NCI-H187 treated with DMSO at 0.1 percent for 48 hours (cell line): ENCODE measurements around the gene GUCD1.

Experiments
- DNase-seq: peaks from one replicate; lab custom pipeline; 2025; lab: John Stamatoyannopoulos, UW

Gene GUCD1

GRCh38 chr22:24529898-24530297 lies 25.0 kb downstream of the GUCD1 start:
- no peak for DNase-seq

DNA sequence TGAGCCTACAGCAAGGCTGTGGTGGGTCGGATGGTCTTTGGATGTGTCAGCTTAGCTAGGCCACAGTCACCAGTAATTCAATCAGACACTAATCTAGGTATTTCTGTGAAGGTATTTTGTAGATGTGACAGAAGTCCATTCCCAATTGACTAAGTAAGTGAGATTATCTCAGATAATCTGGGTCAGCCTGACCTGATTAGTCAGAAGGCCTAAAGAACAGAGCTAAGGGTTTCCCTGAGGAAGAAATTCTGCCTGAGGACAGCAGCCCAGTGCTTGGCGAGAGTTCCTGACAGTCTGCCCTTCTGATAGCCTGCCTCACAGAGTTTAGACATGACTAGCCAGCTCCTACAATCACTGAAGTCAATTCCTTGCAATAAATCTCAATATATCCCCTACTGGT lies 28.7 kb downstream of the GUCD1 start:
- no peak for DNase-seq

GRCh38 chr22:24525416-24526037 lies 29.4 kb downstream of the GUCD1 start:
- peak; percentile 19 for DNase-seq

DNA sequence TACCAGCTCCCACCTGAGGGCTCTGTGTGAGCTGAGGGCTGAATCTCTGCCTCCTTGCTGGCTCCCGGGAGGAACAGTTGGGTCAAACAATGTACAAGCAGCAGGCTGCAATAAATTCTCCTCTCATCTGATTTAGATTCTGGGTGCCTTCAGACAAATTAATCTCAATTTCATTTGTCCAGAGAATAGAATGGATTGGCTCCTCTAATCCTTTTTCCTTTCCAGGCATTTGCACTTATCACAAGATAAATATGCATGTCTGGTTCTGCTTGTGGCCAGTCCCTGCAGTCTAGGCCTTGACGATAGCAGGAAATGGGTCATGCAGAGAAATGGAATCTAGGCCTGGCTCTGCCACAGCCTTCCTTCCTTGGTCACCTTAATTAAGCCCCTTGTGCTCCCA lies 31.1 kb downstream of the GUCD1 start:
- no peak for DNase-seq

DNA sequence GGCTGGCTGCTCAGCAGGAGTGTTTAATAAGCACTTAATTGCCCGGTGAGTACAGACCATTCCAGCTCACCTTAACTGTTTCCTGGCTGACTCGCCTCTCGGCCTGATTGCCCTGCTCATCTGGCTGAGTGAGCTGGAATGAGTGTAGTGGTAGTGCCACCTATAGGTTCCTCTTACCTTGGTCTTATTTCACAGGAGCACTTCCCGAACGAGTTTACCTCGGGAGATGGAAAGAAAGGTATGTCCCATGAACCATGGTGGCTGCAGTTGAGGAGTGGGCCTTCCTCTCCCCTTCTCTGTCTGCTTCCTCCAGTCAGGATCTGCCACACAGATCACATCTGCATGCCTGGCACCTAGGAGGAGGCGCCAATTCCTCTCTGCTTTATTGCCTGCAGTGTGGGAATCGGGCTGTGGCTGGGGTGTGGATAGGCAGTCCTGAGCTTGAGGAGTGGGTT lies 33.1 kb downstream of the GUCD1 start:
- DNase-seq = no peak

- DNase-seq = no peak
These were observed 35.4 kb downstream of the GUCD1 start for GRCh38 chr22:24519496-24519895.

DNA sequence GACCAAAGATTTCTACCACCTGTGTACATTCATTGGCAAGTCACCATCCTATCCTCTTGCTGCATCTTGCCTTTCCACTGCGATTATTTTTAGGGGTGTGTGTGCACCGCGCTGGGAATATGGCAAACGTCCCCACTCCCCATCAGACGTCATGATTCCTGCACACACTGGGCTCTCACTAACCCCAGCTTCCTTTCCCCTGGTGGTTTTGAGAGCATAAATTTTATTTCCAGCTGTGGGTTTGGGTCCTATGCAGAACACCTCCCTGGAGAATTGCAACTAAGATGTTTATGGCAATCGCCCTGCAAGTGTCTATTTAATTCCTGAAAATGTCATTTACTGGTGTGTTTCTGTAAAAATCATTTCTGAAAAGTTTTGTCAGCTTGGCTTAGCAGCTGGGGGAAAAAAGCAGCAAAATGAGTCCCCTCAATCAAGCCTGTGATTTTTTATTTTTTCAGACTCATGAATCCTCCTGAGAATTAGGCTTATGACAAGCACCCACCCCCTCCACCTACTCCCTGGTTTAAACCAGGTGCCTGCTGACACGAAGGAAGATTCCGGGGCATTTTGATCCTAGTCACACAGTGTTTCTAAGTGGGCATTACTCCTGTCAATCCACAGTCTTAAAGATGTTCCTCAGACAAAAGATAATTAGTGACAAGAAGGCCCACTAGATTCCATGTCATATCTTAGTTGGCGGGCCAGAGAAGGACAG lies 36.0 kb downstream of the GUCD1 start:
- DNase-seq = no peak

DNA sequence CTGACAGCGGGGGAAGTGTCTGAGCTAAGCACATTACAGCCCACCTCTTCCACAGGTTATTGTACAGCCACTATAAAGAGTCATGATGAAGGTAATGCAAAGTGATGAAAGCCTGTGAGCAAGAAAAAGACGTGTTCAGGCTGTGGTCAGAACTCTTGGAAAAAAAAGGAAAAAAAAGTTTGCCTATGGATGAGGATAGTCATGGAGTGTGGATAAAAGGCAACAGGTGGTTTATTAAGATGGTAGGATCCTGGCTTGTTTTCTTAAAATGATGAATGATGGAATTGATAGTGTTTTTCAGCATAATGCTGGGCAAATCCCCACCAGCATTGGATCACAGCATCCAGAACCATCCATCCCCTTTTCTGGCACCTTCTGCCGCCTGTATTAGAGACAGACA lies 36.7 kb downstream of the GUCD1 start:
- no peak for DNase-seq

DNA sequence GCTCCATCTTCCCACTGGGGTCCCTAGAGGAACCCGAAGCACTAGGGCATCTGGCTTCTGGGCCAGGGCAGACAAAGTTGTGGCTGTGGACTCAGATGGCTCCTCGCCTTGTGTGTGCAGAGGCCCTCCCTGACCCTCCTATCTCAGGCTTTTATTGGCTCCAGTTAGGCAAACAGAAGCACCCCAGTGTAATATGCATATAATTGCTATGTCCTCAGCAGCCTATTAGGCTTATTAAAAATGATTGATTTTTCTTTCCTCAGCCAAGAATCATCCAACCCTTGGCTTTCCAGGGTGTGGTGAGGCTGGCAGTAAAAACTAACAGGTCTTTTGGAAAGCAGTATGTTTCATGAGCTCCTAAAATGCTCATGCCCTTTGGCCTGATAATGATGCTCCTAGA lies 37.5 kb downstream of the GUCD1 start:
- no peak for DNase-seq

DNA sequence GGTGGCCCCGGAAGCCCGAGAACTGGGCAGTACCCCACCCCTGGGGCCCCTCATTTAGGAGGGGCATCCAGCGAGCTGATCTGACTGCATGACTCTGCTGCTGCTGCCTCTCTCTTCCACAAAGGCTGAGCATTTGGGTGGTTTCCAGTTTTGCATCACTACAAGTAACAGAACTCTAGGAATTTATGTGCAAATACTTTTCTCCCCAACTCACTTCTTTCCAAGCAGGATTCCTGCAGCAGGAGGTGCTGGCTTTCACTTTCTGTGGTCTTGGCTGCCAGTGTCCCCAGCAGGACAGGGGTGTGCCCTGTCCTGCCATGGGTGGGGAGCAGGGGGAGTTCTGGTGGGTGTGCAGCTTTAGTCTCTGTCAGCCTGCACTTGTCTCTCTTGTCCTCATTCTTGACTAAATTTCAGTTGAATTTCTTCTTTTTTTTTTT lies 38.6 kb downstream of the GUCD1 start:
- no peak for DNase-seq

DNA sequence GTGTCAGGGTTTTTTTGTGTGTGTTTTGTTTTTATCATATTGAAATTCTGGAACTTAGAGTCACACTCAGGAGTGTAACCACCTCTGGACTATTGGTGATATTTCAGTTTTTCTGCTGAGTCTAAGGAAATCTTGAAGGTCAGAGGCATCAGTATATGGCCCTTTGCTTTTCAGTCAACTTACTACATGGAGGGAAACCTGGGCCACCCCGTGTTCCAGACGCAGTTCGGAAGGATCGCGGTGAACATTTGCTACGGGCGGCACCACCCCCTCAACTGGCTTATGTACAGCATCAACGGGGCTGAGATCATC lies 40.0 kb downstream of the GUCD1 start:
- no peak for DNase-seq

- DNase-seq = no peak
These were observed 40.5 kb downstream of the GUCD1 start for GRCh38 chr22:24514241-24515026.

- DNase-seq = no peak
These were observed 41.3 kb downstream of the GUCD1 start for GRCh38 chr22:24513378-24514240.

- DNase-seq = no peak
These were observed 42.9 kb downstream of the GUCD1 start for GRCh38 chr22:24512043-24512442.

- no peak for DNase-seq
These were observed 44.0 kb downstream of the GUCD1 start for GRCh38 chr22:24510637-24511625.

DNA sequence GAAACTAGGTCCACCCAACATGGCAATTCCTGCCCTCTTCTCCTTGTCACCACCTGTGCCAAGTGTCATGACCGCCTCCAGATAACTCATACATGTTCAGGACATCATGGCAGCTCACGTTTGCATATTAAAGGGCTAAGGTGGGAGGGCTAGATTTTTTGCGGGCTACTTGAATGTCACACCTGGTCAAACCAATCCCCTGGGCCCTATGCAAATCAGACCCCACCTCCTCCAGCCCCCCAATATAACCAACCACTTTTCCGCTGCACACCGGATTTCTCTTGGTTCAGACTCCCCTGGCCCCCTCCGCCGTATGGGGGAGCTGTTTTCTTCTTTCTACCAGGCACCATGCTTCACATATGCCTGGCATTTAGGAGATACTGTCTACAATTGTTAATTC lies 47.2 kb downstream of the GUCD1 start:
- no peak for DNase-seq

- DNase-seq = peak; percentile 69
These were observed 48.0 kb downstream of the GUCD1 start for GRCh38 chr22:24506802-24507438.

- no peak for DNase-seq
These were observed 49.8 kb downstream of the GUCD1 start for GRCh38 chr22:24504956-24505736.

GRCh38 chr22:24504540-24504939 lies 50.4 kb downstream of the GUCD1 start:
- DNase-seq = no peak
